Right kidney (tissue), 1 donor: Measurements from ENCODE around the gene ANGPTL7.

ENCODE experiments used
- DNase-seq: peaks from one replicate; pipeline ENCODE4 v3.0.0-alpha.2; 2016

ANGPTL7 gene

DNA sequence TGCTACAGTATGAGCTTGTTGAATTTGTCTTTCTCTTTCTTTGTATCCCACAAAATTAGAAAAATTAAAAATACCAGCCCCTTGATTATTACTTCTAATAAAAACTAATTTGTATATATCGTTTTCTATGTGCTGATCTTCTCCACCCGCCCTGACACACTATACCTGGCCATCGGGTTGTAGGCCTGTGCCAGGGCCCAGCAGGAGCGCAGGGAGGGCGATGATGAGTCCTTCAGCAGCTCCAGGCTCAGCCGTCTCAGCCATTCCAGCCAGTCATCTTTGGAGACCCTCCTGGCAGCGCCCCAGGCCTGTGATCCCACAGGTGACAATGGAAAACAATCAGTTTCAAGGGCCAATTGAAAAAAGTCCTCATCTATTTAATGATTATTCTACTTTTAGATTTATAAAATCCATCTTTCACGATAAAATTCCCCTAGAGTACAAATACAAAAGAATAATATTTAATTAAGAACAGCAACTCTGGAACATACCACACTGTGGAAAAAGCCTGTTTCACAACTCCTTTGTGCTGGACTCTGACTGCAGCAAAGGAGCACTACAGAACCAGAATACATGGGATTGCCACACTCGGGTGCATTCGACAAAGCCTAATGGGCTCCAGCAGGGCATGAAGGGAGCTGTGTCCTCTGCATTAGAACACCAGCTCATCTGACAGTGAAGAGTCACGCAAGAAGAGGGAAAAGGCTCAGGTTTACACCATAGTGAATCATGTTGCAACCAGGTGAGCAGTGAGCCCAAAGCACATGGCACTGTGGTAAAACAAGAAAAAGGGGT is 15.4 kb downstream of the ANGPTL7 start:
- no peak for DNase-seq

DNA sequence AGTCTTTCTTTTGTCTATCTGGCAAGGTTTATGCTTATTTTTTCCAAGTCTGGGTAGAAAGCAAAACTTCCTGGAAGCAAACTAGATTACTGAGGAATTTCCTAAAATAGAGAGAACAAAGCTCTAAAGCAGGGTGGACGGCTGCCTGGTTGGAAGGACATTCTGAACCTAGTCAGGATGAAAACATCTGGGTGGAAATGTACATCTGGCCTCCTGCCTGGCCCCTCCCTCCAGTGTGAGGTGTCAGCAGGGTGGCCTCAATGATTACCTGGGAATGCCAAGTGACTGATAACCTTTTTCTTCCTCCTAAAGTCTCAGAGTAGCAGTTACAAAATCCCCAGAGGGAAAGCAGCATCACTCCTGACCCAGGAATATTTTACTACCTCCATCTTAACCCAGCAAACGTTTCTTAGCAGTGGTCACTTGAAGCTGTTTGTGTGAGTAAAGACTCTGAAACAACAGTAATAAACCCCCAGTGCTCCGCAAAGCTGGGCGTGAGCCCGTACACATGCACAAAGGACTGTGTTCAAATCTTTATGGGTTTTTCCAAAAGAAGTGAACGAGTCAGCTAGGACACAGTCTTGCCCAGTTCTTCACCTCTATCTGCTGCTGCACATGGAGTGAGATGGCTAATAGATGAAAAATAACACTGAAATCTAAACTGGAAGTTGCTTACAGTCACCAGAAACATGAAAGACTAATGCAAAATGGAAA is 18.9 kb downstream of the ANGPTL7 start:
- no peak for DNase-seq

DNA sequence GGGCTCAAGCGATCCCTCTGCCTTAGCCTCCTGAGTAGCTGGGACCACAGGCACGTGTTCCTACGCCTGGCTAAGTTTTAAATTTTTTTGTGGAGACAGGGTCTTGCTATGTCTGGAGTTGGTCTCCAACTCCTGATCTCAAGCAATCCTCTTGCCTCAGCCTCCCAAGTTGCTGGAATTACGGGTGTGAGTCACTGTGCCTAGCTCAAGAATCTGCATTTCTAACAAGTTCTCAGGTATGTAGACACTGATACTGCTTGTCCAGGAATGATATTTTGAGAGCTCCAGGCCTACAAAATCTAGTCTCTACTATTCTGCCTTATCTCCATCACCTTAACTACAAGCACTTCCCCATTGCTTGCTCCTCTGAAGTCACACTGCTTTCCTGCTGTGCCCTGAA is 22.3 kb downstream of the ANGPTL7 start:
- DNase-seq, result no peak

DNA sequence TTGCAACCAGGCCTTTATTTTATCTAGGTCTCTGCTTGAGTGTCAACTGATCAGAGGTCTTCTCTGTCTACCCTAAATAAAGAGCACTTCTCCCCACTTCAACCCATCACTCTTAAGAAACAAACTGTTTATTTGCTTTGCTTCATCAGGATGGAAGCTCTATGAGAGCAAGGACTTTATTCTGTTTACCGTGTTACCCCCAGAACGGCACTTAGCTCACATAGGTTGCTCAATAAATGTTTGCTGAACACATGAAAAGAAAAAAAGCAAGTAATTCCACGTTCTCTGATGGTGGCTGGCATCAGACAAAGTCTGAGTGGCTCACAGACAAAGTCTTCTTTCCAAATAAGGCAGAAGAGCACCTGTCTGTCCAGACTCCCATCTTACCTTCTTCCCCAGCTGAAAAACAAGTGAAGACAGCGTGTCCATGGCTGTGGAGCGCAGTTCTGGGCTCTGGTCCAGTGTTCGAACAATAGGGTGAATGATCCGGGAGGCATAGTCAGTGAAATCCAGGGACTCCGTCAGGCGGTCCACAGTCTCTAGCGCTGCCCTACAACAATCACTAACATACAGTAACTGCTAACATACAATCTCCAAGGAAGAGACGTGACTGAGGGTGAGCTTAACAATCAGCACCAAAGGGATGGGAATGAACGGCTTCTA is 22.9 kb downstream of the ANGPTL7 start:
- DNase-seq, result no peak

DNA sequence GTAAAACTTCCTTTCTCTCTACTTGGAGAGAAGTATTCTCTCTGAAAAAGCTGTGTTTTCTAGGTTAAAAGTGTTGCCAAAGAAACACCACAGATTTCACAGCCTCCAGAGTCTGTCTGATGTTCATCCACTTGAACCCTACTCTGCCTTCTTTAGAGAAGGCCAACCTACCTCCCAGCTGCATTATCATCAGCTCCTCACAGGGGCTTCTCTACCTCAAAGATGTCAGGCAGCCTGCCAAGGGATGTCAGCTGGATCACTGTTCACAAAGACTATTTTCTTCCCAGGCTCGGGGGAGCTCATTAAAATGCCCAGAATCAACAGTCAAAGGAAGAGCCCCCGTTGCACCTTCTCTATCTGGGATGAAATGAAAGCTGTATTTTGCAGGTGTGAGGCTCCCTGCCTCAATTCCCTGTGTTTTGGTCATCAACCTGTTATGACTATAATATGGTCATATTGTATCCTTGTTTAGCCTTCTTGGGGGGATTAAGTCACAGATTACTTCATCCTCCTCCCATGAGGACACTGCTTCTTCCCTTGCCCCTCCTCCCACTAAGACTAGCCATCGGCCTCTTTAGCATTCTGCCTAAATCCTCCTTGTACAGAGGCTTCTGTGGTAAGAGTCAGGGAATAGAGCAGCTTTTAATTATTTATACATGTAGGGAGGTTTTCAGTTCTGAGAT is 25.7 kb downstream of the ANGPTL7 start:
- no peak for DNase-seq

DNA sequence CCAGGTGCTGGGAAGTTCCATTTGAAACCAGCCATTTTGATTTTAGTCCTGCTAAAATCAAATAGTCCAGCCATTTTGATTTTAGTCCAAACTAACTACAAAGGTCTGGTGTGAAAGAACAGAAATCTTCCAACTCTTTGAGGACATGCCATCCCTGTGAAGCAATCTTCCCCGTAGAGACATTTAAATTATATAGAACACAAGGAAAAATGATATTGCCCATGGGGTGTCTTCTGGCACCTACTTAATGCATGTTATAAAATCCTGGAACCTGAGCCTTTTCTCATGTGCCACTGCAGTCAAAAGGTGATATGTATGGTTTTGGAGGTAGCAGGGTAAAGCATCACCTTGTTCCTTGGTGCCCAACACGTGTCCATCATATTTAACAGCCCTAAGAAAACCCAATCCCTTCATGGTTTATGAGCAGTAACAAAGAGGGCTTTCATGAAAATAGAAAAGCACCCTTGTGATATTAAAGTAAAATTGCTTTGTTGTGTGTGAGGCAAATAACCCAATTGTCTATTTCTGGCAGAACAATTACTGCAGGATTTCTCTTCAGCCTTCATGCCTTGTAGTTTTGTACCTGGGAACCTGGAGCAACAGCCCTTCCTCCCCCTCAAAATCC is 26.3 kb downstream of the ANGPTL7 start:
- DNase-seq, result no peak

DNA sequence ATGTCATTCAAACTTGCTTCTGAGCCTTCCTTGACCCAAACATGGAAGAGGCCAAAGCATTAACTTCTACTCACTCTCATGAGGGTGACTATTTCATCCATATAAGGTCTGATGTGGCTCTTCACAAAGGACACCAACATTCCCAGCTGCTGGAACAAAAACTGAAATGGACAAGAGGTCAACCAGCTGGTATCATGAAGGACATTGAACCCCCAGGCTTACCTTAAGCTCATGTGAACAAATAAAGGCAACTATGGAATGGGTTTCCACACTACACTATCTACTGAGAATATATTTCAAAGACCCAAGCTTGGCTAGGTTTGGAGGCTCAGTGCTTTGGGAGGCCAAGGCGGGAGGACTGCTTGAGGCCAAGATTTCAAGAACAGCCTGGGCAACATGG is 26.9 kb downstream of the ANGPTL7 start:
- DNase-seq, result no peak

GRCh38 chr1:11227106-11228077 is 38.2 kb downstream of the ANGPTL7 start:
- DNase-seq, result no peak

DNA sequence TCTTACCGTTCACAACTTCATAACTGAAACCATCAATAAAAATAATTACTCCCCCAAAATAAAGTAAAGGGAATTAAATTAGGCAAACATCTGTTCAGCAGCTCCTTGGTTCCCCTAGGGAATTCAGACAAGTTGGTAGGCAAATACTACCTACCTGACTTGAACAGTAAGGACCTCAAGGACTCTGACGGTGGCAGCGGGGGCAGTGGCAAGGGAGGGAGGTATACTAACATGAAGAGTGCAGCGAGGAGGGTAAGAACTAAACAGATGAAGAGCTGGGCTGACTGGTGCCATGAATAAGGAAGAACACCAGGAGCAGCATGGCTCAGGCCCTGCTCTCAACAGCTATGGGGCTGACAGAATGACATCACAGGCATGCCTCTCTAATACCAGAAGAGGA is 40.0 kb downstream of the ANGPTL7 start:
- no peak for DNase-seq

- DNase-seq, result no peak
These were observed 44.1 kb downstream of the ANGPTL7 start for GRCh38 chr1:11233208-11233607.

GRCh38 chr1:11237356-11237755 is 48.2 kb downstream of the ANGPTL7 start:
- no peak for DNase-seq

DNA sequence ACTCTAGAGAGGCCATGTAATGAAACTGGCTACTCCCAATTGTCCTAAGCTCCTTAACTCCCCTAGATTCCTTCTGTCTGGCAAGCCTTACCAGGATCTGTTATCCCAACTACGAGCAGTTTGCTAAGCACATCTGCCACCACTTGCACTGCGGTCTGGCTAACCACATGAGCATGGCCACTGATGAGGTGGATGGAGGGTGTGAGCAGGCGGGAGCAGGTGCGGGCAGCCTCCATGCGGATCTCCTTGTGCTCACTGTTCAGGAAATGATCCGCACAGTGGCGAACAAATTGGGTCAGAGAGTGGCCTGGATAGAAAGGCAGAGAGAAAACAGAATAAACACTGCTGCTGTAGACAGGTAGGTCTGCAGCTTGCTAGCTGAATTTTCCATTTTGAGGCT is 49.2 kb downstream of the ANGPTL7 start:
- DNase-seq, result no peak

- DNase-seq, result no peak
These were observed 56.1 kb downstream of the ANGPTL7 start for GRCh38 chr1:11245248-11245647.
